MM.1S (cell line): ENCODE data around the gene IKZF4.

Experiments
- CTCF ChIP-seq: fragments of 300-600 bp; sonication (generic); IDR thresholded peaks from 2 replicates; pipeline ENCODE4 v1.5.1; 2016; ENCODE audit warnings: antibody characterized with exemption, low read length, mixed read lengths
- EZH2 ChIP-seq: fragments of 300-600 bp; sonication (generic); optimal IDR thresholded peaks from 2 replicates; pipeline ENCODE3; 2017; ENCODE audit warnings: low read depth, mild to moderate bottlenecking, antibody characterized with exemption, low read length, mixed read lengths

DNA sequence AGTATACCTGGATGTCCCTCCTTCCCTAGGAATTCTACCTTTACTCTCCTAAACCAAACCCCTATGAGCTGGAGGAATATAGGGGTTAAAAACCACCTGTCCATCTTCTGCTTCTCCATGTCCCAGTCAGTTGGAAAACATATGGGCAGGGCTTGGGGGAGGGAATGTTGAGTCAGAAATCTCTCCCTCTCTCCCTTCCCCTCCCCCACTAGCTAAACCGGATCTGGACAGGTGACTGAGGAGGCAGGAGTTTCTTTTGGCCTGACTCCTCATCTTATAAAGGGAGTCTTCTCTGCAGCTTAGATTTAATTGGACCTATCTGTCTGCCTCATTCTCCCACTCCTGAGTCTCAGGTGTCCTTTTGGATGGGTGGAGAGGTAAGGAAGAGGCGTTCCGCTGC is 65.3 kb downstream of the IKZF4 start:
- TF ChIP-seq EZH2 (no peak), CTCF (no peak)
